ENCODE results near the gene SH3RF3. TPM values are rescaled to one million over a fixed set of nuclear protein-coding genes. Genes with fewer than 3 reads are reported as not detected.

Gene SH3RF3
- polyA plus RNA-seq, 1 donor: 5.0 TPM

- no peak for DNase-seq
Measured at GRCh38 chr2:109203246-109204011, 74.4 kb downstream of the SH3RF3 start.

DNA sequence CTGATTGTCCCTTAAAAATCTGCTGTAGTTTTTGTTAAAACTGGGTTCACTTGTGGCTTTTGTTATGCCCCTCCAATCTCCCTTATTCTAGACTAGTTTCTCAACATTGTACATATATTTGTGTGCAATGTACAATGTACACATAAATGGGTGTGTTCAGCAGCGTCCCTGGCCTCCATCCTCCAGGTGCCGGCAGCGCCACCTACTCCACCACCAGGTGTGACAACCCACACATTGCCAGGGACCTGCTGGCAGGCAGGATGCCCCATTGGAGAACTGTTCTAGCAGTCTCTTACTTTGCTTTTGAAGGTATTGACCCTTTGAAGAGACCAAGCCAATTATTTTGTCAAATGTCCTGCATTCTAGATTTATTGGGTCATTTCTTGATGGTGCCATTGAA, 75.4 kb downstream of the SH3RF3 start:
- DNase-seq: no peak

- no peak for DNase-seq
Measured at GRCh38 chr2:109205447-109205846, 76.4 kb downstream of the SH3RF3 start.

- no peak for DNase-seq
Measured at GRCh38 chr2:109206569-109207146, 77.7 kb downstream of the SH3RF3 start.

DNA sequence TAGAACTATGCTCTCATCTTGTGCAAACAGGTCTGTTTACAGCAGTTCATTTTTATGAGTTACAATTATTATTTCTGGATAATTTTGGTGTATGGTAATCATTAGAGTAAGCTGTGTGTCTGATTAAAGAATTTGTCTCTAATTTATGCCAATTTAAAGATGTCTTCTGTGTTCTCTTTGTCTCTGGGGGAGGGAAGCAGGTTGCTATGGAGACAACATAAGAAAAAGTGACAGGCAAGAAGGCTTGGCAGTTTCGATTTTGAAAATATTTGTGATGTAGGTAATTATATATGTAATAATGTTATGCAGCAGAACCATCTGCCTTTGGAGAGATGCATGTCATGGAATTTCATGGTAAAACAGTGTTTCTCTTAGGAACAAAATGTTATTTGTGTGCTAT, 78.2 kb downstream of the SH3RF3 start:
- no peak for DNase-seq

DNA sequence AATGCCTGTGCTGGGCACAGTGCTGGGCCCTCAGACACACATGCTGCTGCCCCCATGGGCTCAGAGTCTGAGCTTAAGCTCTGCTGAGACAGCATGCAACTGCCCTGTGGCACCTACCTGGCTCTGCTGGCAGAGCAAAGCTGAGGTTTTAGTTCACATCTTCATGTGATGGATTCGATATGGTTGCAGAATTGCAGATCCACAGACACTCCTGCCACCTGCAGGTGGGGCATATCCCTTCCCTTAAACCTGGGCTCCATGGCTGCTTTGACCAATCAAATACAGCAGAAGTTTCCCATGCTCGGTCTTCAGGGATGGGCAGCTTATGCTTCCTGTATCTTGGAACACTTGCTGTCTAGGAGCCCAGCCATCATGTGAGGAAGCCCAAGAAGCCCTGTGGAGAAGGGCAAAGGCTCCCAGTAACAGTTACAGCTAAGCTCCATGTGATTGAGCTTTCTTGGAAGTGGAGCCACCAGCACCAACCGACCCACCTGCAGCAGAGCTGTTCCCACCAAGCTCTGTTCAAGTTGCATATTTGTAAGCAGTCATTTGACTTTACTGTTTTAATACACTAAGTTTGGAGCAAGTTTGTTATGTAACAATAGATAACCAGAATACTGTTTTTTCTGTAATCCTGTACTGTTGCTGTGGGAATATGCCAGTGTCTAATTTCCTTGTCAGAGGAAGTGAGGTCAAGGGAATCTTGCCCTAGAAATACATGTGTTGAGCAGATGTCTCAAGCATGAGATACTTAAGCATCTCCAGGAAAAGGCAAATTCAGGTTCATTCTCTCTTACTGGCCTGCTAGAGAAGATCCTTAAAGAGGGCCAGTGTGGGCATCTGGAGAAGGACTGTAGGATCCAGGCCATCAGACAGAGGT, 79.3 kb downstream of the SH3RF3 start:
- DNase-seq: no peak

DNA sequence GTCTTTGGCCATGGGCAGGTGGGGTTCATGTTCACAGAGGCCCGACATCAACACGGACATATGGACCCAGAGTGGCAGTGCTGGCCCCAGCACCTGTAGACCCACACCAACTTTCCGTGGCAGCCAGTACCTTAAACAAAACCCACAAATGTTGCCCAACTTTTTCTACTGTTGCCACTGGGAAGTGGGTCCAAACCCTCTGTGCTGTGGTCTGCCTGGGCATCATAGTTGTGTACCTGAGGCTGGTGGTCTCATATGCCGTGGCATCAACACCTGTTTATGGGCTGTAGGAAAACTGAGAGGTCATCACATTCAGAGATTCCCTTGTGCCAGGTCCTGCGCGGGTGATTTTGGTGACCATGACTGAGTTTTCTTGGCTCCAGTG, 79.9 kb downstream of the SH3RF3 start:
- no peak for DNase-seq

GRCh38 chr2:109209412-109209811, 80.4 kb downstream of the SH3RF3 start:
- no peak for DNase-seq

DNA sequence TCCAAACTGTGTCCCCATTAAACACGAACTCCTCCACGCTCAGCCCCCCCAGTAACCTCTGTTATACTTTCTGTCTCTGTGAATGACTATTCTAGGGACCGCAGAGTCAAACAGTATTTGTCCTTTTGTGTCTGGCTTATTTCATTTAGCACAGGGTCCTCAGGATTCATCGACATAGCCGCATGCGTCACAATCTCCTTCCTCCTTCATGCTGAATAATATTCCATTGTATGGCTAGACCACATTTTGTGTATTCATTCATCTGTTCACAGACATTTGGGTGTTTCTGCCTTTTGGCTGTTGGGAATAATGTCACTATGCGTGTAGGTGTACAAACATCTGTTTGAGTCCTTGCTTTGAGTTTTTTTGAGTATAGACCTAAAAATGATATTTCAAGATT, 80.9 kb downstream of the SH3RF3 start:
- DNase-seq: no peak

DNA sequence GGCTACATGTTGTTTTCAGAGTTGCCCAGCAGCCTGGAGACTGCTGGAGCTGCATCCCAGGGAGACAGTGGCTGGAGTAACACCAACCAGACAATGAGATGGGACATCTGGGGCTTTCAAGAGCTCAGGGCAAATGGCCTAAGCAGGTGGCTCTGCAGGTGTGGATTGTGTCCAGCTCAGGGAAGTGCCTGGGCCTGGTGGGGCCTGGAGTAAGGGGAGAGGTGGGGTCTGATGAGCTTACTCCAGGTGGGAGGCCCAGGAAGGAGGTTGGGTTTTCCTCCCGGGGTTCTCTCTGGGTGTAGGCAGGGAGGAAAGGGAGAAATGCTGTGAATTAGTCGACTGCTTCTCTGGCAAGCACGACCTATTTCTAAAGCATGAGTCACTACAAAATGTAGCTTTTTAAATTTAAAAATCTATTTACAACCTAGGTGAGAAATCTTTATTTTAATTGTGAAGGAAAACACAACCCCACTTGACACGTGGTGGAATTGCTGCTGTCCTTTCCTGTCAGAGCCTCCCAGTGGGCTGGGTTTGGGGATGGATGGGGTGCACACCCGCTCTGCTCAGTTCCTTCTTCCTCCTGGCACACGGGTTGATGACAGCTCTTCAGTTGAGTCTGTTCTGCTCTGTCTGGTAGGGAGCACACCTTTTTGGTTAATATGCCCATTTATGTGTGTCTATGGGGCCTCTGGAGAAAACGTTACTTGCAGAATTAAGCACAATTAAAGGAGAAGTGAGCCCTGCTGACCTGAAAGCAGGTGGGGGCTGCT, 81.6 kb downstream of the SH3RF3 start:
- DNase-seq: no peak

GRCh38 chr2:109211315-109211714, 82.3 kb downstream of the SH3RF3 start:
- no peak for DNase-seq

GRCh38 chr2:109212836-109213563, 84.0 kb downstream of the SH3RF3 start:
- DNase-seq: no peak

DNA sequence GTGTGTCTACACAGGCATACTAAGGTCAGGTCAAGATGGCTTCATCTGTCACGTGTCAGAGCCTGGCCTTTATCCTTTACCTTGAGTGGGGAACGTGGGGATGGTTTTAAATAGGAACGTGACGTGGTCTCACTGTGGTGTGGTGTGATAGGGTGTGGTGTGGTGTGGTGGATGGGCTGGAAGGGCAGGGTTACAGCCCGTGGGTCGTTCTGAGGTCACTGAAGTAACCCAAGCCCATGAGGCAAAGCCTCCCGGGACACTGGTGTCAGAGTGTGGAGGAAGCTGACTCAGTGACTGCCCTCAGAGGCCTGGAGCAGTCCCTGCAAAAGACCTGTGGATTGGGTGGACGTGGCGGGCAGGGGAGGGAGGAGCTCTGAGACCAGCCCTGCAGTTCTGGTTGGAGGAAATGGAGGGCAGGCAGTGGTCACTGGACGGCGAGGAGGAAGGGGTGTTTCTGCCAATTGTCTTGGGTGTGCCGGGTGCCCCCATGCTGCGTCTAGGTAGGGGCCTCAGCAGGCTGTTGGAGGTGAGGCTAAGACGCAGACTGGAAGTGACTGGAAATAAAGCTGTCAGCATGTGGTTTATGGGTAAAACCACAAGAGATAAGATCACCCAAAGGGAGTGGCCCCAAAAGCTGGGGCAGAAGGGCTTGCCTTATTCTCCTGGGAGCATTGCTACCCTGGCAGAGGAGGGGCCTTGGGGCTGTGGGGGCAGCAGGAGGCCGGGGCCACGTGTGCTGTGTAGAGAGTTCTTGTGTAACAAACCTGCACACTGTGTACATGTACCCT, 84.8 kb downstream of the SH3RF3 start:
- DNase-seq: no peak

DNA sequence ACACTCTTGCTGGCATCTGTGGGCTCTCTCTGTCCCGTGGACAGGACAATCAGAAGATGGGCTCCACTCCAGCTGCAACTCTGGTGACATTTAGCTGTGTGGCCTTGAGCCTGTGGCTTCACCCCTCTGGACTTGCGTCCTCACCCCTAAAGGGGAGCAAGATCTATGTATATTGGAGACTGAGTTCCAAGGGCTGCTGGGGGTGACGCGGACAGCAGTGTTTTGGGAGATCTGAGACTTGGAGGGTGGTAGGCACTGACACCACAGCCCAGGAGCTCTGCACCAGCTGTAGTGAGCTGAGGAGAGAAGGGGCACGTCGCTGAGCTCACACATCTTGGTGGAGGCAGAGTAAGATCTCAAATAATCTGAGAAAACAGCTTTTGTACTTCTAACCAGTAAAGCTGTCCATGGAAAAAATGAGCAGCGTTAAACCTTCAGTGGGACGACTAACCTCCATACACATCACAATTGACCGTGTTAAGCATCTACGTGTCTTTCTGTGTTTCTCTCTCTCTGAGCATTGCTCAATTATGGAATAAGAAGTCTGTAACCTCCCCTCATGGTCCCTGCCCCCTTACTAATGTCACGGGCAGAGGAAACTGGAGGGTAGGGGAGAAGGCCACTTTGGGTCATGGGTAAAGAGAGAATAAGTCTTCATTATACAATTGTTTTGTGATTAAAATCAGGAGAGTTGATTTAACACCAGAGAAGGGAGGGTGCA, 85.8 kb downstream of the SH3RF3 start:
- DNase-seq: no peak

DNA sequence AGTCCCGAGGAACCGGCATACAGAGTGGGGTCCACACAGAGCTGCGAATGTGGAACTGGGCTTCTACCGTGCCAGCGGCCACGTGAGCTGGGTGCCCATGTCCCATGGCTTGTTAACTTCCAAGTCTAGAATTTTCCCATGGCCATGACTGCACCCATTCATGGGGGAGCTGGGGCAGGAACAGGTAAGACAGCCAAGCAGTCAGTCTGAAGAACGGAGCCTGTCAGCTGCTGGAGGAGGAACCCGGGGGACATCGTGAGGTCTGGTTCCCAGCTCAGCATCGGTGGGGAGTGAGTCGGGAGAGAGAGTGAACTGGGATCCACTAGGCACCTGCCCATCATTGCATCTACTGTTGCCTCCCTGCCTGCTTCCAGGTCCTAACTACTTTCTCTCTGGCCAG, 86.9 kb downstream of the SH3RF3 start:
- no peak for DNase-seq

DNA sequence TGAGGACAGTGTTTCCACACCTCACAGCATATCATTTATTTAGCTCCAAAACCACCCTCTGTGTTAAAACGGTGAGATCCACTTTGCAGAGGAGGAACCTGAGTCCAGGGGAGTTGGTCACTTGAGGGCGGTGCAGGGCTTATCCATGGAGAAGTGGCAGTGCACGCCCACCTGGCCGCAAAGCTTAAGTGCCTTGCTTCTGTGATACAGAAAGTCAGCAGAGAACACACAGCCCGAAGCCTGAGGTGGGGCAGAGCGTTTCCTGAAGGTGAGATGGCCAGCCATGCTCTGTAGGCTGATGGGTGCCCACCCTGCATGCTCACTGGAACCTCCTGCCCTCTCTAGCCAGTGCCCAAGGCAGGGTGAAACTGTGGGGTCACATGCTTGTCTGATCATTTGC, 87.3 kb downstream of the SH3RF3 start:
- DNase-seq: no peak

DNA sequence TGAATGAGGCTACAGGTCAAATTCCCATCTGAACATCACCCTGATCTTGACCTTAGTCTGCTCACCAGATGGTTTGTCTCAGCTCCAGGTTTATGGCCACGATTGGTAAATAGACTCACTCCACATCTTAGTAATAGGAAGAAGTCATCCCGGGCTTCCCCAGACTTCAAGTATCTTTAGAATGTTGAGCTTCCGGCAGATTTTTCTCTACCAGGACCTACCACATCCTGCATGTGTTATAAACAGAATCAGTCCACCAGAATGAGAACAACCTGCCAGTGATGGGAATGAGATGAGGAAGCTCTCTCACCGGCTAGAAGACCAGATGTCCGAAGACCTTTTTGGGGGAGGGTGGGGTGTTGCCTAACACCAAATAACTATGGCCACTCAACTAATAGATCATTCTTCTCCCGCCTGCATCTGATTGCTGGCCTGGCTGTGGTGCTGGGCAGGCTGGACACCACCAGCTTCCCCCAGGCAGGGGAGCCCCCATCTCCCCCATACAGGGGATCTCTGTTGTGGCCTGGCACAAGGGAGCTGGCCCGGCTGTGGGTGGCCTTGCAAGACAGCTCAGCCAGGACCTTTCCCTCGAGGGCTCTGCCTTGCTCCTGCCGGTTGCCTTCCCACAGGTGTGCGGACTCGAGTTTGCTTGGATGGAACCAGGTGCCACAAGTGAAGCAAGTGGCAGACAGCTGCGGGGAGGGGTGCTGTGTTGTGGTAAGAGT, 88.5 kb downstream of the SH3RF3 start:
- DNase-seq: no peak

- no peak for DNase-seq
Measured at GRCh38 chr2:109218087-109218791, 89.2 kb downstream of the SH3RF3 start.

DNA sequence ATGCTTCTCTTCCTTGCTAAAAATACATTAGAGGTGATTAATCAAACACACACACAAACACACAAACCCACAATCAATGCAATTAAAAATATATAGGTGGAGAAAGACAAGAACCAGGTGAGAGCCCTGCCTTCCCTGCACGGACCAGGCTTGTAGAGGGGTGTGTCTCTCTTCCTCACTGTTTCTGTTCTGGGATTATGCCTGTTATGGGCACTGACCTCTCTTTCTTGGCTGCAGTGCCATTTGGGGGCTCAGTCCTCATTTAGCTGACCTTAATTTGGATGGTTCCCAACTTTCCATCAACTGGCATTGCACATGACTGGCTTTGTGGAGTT, 89.8 kb downstream of the SH3RF3 start:
- DNase-seq: no peak

Measured in hindlimb muscle (tissue), 1 donor.